IPS-15b (cell line): ENCODE results near the gene OR10A2.
"Not testable (repeated sequence)": the region's sequence is repeated elsewhere in the genome, so short reads cannot be mapped to it uniquely, and the experiment has no call there.

Experiments used
- H3K27me3 ChIP-seq: one replicate; pipeline ENCODE4 v1.6.1; 2013; ENCODE audit warnings: low read length; ENCODE audit not compliant: control insufficient read depth, insufficient read depth
- H3K36me3 ChIP-seq: one replicate; pipeline ENCODE4 v1.6.1; 2013; ENCODE audit warnings: low read length; ENCODE audit not compliant: control insufficient read depth, insufficient read depth
- H3K4me1 ChIP-seq: one replicate; pipeline ENCODE4 v1.6.1; 2013; ENCODE audit warnings: mild to moderate bottlenecking, low read length; ENCODE audit not compliant: control insufficient read depth, insufficient read depth
- H3K4me3 ChIP-seq: one replicate; pipeline ENCODE4 v1.5.1; 2013; ENCODE audit warnings: low read depth, low read length
- H3K9ac ChIP-seq: one replicate; pipeline ENCODE4 v1.6.1; 2013; ENCODE audit warnings: low read depth, mild to moderate bottlenecking, low read length
- H3K9me3 ChIP-seq: one replicate; pipeline ENCODE4 v1.6.1; 2013; ENCODE audit warnings: mild to moderate bottlenecking, low read length; ENCODE audit not compliant: control insufficient read depth, insufficient read depth

The OR10A2 gene

DNA sequence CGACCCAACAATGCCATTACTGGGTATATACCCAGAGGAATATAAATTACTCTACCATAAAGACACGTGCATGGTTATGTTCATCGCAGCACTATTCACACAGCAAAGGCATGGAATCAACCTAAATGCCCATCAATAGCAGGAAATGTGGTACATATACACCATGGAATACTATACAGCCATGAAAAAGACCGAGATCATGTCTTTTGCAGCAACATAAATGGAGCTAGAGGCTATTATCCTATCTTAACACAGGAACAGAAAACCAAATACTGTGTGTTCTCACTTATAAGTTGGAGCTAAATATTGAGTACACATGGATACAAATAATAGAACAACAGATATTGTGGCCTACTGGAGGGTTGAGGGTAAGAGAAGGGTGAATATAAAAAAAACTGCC lies 26.0 kb downstream of the OR10A2 start:
- peaks cover 3% of the 10 kb centered on the region for H3K4me1 ChIP-seq
- no peaks in the 10 kb centered on the region for H3K9me3 ChIP-seq
- H3K36me3 ChIP-seq: no peaks in the 10 kb centered on the region
- no peak overlapping the region for H3K9ac ChIP-seq
- no peak overlapping the region for H3K4me3 ChIP-seq
- no peaks in the 10 kb centered on the region for H3K27me3 ChIP-seq

DNA sequence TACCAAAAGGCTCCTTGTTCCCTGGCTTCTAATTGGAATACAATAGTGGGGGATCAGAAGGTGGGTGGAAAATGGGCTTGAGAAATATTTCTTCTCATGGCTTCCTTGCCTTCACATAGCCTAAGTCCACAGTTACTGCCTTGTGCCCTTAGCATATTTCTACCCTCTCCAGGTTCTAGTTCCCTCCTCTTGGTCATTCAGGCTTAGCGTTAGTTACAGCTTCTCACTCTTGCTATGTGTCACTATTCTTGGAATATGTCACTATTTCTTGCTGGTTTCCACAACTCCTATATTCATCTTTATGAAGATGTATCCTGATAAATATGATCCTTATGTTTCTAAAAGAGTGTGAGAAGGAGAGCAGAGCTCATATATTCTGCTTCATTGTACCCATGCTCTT lies 27.0 kb downstream of the OR10A2 start:
- H3K36me3 ChIP-seq: no peaks in the 10 kb centered on the region
- no peaks in the 10 kb centered on the region for H3K9me3 ChIP-seq
- no peak overlapping the region for H3K4me3 ChIP-seq
- H3K27me3 ChIP-seq: no peaks in the 10 kb centered on the region
- no peaks in the 10 kb centered on the region for H3K4me1 ChIP-seq
- H3K9ac ChIP-seq: no peak overlapping the region

GRCh38 chr11:6892400-6892799 lies 29.5 kb downstream of the OR10A2 start, which contains the start of gene OR2D2:
TSS of gene OR2D2 (minus strand) at chr11:6892500. CDS start at chr11:6892500, 0 bp downstream.
- H3K9me3 ChIP-seq: no peaks in the 10 kb centered on the region
- no peaks in the 10 kb centered on the region for H3K27me3 ChIP-seq
- H3K9ac ChIP-seq: no peak within 1 kb of the TSS
- H3K36me3 ChIP-seq: no peaks in the 10 kb centered on the region
- no peak within 1 kb of the TSS for H3K4me3 ChIP-seq
- no peaks in the 10 kb centered on the region for H3K4me1 ChIP-seq

DNA sequence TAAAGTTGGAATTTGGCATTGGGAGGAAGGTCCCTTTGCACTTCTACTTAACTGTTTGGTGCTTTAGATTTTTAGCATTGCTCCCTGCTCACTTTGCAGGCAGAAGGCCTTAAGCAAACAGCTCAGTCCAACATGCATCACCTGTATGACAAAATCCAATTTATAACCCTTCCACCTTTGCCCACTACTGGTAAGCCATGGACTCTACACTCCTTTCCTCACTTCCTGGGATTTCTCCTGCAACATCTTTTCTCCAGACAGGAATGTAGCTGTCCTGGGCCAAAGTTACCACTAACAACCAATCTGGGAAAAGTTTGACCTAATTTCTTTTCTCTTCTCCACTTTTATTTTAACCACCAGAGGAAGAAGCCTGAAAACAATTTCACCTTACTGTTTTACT lies 31.2 kb downstream of the OR10A2 start:
- Histone ChIP-seq H3K27me3 (no peaks in the 10 kb centered on the region), H3K9ac (no peak overlapping the region), H3K4me3 (no peak overlapping the region), H3K4me1 (no peaks in the 10 kb centered on the region), H3K36me3 (no peaks in the 10 kb centered on the region), H3K9me3 (no peaks in the 10 kb centered on the region)

- Histone ChIP-seq H3K9me3 (no peaks in the 10 kb centered on the region), H3K9ac (no peak overlapping the region), H3K4me1 (no peaks in the 10 kb centered on the region), H3K27me3 (no peaks in the 10 kb centered on the region), H3K36me3 (no peaks in the 10 kb centered on the region), H3K4me3 (no peak overlapping the region)
Observed at GRCh38 chr11:6895010-6895409, 32.2 kb downstream of the OR10A2 start.

GRCh38 chr11:6898911-6899310 lies 36.1 kb downstream of the OR10A2 start:
- Histone ChIP-seq H3K9ac (no peak overlapping the region), H3K4me1 (no peaks in the 10 kb centered on the region), H3K4me3 (no peak overlapping the region), H3K27me3 (no peaks in the 10 kb centered on the region), H3K9me3 (no peaks in the 10 kb centered on the region), H3K36me3 (no peaks in the 10 kb centered on the region)

GRCh38 chr11:6900327-6900999 lies 37.6 kb downstream of the OR10A2 start:
- Histone ChIP-seq H3K27me3 (no peaks in the 10 kb centered on the region), H3K4me3 (no peak overlapping the region), H3K9ac (no peak overlapping the region), H3K9me3 (no peaks in the 10 kb centered on the region), H3K36me3 (no peaks in the 10 kb centered on the region), H3K4me1 (no peaks in the 10 kb centered on the region)

DNA sequence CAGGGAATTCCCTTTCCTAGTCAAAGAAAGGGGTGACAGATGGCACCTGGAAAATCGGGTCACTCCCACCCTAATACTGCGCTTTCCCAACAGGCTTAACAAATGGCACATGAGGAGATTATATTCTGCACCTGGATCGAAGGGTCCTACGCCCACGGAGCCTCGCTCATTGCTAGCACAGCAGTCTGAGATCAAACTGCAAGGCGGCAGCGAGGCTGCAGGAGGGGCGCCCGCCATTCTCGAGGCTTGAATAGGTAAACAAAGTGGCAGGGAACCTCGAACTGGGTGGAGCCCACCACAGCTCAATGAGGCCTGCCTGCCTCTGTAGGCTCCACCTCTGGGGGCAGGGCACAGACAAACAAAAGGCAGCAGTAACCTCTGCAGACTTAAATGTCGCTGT lies 41.9 kb downstream of the OR10A2 start:
- H3K27me3 ChIP-seq, H3K9ac ChIP-seq, H3K9me3 ChIP-seq, H3K36me3 ChIP-seq, H3K4me1 ChIP-seq, H3K4me3 ChIP-seq: not testable (repeated sequence)

- Histone ChIP-seq H3K9me3 (no peaks in the 10 kb centered on the region), H3K9ac (no peak overlapping the region), H3K27me3 (no peaks in the 10 kb centered on the region)
Observed at GRCh38 chr11:6911378-6911777, 48.5 kb downstream of the OR10A2 start.

GRCh38 chr11:6911948-6912347 lies 49.1 kb downstream of the OR10A2 start:
- H3K4me3 ChIP-seq: no peak overlapping the region
- H3K9ac ChIP-seq: no peak overlapping the region
- H3K4me1 ChIP-seq: no peaks in the 10 kb centered on the region
- H3K9me3 ChIP-seq: no peaks in the 10 kb centered on the region
- H3K27me3 ChIP-seq: no peaks in the 10 kb centered on the region
- no peaks in the 10 kb centered on the region for H3K36me3 ChIP-seq

More at GRCh38 chr11:6911378-6911777, 48.5 kb downstream of the OR10A2 start:
- no peaks in the 10 kb centered on the region for H3K36me3 ChIP-seq
- H3K4me3 ChIP-seq: no peak overlapping the region
- no peaks in the 10 kb centered on the region for H3K4me1 ChIP-seq

DNA sequence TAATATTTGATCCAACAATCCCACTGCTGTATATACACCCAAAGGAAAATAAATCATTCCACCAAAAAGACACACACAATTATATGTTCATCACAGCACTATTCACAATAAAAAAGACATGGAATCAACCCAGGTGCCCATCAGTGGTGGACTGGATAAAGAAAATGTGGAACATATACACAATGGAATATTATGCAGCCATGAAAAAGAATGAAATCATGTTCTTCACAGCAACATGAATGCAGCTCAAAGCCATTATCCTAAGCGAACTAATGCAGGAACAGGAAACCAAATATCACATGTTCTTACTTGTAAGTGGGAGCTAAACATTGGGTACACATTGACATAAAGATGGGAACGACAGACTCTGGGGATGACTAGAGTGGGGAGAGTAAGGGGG lies 56.8 kb downstream of the OR10A2 start:
- Histone ChIP-seq H3K4me3 (no peak overlapping the region), H3K9ac (no peak overlapping the region), H3K36me3 (no peaks in the 10 kb centered on the region), H3K9me3 (no peaks in the 10 kb centered on the region), H3K27me3 (no peaks in the 10 kb centered on the region), H3K4me1 (no peaks in the 10 kb centered on the region)

DNA sequence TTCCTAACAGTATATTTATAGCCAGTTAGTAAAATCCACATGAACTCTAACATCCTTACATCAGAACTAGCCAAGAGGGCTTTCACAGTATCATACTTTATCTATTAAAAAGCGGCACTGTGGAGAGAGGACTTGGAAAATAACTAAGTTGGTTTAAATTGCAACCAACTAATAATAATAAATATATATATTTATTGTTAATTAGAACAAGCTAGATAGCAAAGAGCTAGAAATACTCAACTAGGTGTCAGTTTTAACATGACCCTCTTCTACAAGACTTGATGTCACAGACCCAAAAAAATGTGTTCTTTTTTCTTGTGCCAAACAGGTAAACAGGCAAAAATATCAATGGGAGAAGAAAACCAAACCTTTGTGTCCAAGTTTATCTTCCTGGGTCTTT lies 57.8 kb downstream of the OR10A2 start, which contains the start of gene OR2D3:
TSS of gene OR2D3 (plus strand) at position 301 of the 400 bp plus-strand sequence. CDS start at position 301, 0 bp downstream.
- Histone ChIP-seq H3K36me3 (no peaks in the 10 kb centered on the region), H3K4me1 (no peaks in the 10 kb centered on the region), H3K9ac (no peak within 1 kb of the TSS), H3K9me3 (no peaks in the 10 kb centered on the region), H3K4me3 (no peak within 1 kb of the TSS), H3K27me3 (no peaks in the 10 kb centered on the region)
